Measurements from ENCODE around the gene LRCH3.
A peak's percentile ranks its signal among the peaks of the same experiment; 100 is the strongest.

The LRCH3 gene

GRCh38 chr3:197791113-197791891 is at the start of gene LRCH3:
TSS of gene LRCH3 (plus strand) at chr3:197791254. CDS start at chr3:197791279, 25 bp downstream.
- peak; percentile 96 for DNase-seq (ENCODE audit: low spot score)

GRCh38 chr3:197742787-197743186 is 48.3 kb upstream of the LRCH3 start:
- DNase-seq (ENCODE audit: low spot score) = no peak

DNA sequence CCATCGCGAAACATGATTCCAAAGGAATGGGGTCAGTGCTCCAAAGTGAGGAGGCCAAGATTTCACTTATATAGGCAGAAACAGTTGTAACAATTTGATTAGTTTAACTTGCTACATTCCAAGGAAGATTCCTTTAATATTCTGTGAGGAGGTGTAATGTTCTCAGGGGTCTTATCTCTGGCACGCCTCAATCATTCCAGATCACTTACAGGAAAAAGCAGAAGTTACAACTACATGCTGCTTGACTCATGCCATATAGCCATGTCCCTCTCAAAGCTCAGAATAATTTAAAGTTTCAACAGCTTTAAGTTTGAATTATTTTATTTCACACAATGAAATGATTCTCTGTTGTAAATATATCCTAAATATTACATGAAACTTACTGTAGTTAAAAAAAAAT is 44.8 kb upstream of the LRCH3 start:
- DNase-seq (ENCODE audit: low spot score) = no peak

DNA sequence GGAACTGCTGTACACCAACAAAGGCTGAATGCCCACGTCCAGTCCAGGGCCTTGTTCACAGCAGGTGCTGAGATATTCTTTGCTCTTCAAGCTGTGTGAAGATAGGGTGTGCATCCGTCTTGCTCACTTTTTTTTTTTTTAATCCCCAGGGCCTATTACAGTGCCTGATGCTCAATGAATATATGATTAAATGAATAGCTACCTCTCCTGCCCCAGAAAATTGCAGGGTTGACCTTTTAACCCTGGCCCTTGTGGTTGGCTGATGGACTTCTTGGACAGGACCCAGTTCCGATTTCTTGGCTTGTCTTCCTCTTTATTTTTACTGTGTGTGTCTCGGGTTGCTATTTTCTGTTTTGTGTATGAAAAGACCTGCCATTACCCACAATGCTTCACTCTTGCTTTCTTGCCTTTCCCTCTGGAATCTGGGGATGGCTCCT is 44.2 kb upstream of the LRCH3 start:
- no peak for DNase-seq (ENCODE audit: low spot score)

DNA sequence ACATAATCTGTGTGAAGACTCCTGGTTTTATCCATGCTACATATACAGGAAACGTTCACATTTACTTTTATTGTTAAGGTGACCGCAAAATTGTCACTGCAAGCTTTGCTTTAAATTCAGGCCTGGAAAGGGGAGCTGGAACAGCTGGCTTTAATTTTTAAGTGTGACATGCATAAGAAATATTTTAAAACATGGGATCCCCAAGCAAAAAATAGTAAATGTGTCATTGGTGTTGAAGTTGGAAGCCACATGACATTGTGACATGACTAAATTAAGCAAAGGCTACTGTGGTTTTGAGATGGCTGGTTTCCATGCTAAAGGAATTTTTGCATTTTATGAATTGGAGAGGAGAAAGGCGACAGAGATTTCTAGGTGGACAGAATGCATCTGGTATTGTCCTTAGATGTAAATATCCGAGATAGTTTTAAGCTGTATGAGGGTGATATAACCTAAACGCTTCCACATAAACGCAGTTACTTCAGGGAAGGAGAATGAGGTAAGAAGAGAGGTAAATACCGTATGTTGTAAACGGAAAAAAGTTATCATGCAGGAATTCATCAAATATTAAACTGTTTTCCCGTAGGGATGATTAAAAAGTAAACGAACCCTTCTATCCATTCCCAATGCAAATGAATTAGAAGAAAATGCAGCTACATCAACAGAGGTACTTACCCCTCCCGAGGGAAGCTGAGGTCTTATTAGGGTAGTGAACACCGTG is 42.3 kb upstream of the LRCH3 start:
- DNase-seq (ENCODE audit: low spot score) = no peak

DNA sequence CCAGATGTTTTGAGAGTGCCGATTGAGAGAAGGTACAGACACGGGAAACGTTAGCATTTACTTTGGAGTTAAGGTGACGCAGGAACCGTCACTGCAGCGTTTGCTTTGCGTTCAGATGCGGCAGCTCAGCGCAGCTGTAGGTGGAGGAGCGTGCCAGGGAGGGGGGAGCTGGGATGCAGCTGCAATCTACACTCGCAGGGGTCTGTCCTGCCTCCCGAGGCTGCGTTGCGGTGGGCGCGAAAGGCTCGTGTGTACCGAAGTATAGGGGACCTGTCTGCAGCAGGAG is 41.8 kb upstream of the LRCH3 start:
- no peak for DNase-seq (ENCODE audit: low spot score)

DNA sequence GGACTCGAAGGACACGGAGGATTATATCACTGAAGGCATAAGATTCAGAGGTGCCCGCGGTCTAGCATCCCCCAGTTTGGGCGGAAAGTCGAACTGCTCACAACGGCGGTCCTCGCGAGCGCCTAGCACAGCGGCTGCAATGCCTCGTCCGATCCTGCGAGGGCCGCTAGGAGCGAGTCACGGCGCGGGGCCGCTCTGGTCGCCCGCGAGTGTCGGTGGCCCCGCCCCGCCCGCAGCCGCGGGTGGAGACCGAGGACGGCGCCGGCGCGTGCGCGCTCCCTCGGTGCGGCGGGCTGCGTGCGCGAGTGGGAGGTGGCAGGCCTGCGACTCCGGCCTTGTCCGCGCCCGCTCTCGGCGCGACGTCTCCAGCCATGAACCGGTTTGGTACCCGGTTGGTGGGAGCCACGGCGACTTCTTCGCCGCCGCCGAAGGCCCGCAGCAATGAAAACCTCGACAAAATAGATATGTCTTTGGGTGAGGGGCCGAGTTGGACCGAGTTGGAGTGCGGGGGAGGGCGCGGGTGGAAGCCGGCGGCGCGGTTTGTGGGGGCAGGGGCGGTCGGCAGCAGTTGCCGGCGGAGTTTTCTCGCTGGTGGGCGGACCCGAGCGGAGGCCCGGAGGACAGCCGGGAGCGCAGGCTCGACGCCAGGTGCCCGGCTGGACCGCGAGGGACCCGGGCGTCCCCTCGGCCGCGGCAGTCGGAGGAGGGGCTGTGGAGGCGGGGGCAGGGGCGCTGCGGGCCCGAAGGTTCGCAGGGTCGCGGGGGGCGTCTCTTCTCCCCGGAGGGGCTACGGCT is 41.3 kb upstream of the LRCH3 start, which contains the start of gene FYTTD1:
FYTTD1 (plus strand) TSS at position 283 of the 795 bp plus-strand sequence; CDS start at position 372, 89 bp downstream.
- DNase-seq (ENCODE audit: low spot score) = peak; percentile 88

GRCh38 chr3:197750396-197750831 is 40.6 kb upstream of the LRCH3 start:
- DNase-seq (ENCODE audit: low spot score) = peak; percentile 69

- DNase-seq (ENCODE audit: low spot score) = no peak
Observed at GRCh38 chr3:197750858-197751737, 40.0 kb upstream of the LRCH3 start.

DNA sequence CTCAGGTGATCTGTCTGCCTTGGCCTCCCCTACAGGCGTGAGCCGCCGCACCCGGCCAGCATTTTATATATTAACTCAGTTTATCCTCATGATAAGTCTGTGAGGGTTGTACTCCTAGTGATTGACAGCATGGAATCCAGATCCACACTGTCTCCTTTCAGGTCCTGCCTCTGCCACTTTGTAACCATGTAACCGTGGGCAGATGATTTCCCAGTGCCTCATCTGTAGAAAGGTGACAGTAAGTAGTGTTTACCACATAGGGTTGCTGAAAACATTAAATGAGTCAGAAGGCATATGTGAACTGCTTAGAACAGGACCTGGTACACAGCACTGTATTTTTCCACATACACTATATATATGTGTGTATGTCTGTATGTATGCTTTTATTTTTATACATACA is 38.9 kb upstream of the LRCH3 start:
- no peak for DNase-seq (ENCODE audit: low spot score)

- DNase-seq (ENCODE audit: low spot score) = no peak
Observed at GRCh38 chr3:197753263-197753662, 37.8 kb upstream of the LRCH3 start.

- no peak for DNase-seq (ENCODE audit: low spot score)
Observed at GRCh38 chr3:197756704-197757103, 34.4 kb upstream of the LRCH3 start.

DNA sequence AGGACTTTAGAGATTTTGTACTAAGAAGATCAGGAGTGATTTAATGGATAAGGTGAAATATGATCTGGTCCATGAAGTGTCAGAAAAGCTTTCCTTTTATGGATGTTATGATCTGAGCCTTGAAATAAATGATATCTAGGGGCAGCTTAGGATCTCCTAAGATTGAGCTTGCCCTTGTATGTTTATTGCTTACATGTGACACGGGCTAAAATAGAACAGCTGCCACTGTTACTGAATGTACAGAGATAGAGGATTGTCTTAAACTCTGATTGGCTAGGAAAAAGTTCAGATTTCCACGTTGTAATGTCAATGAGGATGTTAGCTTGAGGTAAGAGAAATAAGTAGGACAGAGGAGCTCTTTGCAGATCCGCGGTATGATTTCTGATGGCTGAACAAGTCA is 32.5 kb upstream of the LRCH3 start:
- DNase-seq (ENCODE audit: low spot score) = no peak

DNA sequence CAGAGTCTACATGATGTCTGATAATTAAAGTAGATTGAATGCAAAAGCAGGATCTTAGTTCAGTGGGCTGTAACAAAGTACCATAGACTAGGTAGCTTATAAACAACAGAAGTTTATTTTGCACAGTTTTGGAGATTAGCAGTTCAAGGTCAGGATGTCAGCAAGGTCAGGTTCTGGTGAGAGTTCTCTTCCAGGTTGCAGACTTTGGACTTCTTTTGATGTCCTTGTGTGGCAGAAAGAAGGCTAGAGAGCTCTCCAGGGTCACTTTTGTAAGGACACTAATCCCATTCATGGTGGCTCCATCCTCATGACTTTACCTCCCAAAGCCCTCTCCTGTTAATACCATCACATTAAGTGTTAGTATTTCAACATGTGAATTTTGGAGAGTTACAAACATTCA is 29.3 kb upstream of the LRCH3 start:
- DNase-seq (ENCODE audit: low spot score) = no peak

DNA sequence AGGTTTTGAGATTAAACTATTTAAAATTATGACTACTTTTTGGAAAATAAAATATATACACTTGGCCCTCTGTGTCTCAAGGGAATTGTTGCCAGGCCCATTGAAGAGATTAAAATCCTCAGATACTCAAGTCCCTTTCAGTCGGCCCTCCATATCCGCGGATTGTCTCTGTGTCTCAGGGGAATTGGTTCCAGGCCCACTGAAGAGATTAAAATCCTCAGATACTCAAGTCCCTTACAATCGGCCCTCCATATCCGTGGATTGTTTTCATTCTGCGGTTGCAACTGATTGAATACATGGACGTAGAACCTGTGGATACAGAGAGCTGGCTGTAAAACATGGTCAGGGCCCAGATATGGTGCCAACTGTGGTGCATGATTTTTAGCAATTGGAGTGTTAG is 15.7 kb upstream of the LRCH3 start:
- DNase-seq (ENCODE audit: low spot score) = no peak

- DNase-seq (ENCODE audit: low spot score) = no peak
Observed at GRCh38 chr3:197782230-197782629, 8.8 kb upstream of the LRCH3 start.

GRCh38 chr3:197784019-197784585 is 7.0 kb upstream of the LRCH3 start:
- no peak for DNase-seq (ENCODE audit: low spot score)

GRCh38 chr3:197787412-197787811 is 3.6 kb upstream of the LRCH3 start:
- no peak for DNase-seq (ENCODE audit: low spot score)

DNA sequence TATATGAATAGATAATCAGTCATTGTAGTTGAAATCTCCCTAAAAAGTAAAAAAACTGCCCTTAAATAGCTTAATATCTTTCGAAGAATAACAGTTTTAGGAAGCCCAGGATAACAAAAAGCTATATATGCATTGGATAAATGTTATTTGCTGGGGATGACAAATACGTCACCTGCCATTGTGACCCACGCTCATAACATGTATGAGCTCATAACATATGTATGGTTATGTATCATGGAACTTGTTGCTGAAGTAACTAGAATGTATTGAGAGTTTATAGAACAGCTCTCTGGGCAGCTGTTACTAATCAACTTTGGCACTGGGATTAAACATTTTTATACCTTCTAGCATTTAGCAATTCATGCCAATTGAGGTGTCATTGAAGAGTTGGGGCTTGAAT is 1.7 kb upstream of the LRCH3 start:
- no peak for DNase-seq (ENCODE audit: low spot score)

GRCh38 chr3:197790033-197790432 is 1.0 kb upstream of the LRCH3 start:
- DNase-seq (ENCODE audit: low spot score) = no peak

DNA sequence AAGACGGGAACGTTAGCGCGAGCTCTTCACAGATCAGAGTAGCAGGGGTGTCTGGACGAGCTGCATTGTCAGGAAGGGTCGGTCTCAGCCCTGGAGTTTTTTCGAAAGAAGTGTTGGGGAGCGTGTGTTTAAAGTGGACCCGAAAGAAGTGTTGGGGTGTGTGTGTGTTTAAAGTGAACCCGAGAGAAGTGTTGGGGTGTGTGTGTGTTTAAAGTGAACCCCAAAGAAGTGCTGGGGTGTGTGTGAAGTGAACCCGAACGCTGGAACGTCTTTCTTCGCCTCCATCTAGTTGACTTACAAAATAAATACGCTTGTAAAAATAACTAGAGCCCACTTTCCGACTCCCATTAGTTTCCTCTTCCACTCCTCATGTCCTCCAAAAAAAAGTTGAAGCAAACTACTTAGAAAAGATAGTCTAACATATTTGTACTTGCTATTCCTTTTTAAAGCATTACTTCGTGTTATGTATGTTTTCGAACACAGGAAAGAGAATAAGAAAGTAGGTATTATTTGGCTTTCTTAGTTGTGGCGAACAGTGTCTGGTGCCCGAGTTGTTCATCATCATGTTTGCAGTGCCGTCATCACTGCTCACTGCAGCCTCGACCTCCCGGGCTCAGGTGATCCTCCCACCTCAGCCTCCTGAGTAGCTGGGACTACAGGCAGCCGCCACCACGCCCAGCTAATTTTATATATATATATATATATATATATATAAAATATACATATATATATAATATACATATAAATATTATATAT is 1.0 kb downstream of the LRCH3 start:
- no peak for DNase-seq (ENCODE audit: low spot score)

Measured in ecto neural progenitor cell (in vitro differentiated cells).